Hematopoietic multipotent progenitor cell treated with erythropoietin and hydrocortisone succinate and interleukin-3 and kit ligand, for 8 days (in vitro differentiated cells): ENCODE measurements around the gene PARD3B.

Experiments used
- DNase-seq: peaks from one replicate; pipeline ENCODE4 v3.0.0-alpha.2; 2015

The PARD3B gene

DNA sequence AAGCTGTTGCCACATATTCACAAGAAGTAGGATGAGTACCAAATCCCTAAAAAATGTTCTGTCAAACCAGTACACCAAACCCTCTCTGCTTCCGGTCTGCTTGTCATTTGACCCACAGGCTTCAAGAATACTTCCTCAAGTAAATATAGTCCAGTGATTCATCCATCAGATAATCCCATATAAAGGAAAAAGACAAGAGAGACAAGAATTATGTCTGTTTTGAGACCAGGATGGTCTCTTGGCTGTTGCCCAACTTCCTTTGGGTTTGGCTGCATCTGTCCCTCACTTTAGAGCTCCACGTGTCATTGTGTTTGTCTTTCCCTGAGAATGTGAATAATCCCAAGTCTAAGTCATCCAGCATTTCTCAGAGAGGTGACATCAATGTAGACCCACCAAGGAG is 1045.5 kb downstream of the PARD3B start:
- no peak for DNase-seq

DNA sequence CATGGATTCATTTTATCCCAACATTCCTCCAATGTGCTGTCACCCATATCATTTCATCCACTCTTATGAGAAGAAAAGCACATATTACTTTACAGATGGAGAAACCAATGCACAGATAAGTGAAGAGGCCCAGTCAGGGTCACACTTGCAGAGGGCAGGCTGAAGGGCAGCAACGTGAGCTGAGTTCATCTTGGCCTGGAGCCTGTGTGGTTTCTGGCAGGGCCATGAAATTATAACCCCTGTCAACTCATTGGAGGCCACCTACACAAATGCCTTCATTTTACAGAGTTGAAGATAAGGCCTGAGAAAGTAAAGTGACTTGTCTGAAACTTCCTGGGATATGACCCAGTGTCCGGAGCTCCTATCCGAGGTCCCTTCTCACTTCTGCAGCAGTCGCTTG is 1048.6 kb downstream of the PARD3B start:
- DNase-seq: no peak

DNA sequence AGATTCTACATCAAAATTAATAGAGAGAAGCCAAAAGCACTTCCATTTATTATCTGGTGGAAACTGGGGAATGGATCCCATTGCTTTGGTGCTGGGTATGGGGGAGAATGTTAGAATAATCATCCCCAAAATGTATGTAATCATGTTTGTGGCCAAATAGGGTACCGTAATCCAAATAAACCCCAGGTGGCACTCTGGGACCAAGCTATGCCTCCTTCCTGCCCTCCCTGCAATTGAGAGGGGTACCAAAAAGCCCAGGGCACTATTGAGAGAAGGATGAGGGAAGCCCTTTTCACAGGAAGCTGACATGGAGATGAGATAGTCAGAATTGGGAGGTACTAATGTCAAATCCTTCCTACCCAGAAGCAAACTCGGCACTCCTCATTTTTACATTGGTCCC is 1051.3 kb downstream of the PARD3B start:
- no peak for DNase-seq

DNA sequence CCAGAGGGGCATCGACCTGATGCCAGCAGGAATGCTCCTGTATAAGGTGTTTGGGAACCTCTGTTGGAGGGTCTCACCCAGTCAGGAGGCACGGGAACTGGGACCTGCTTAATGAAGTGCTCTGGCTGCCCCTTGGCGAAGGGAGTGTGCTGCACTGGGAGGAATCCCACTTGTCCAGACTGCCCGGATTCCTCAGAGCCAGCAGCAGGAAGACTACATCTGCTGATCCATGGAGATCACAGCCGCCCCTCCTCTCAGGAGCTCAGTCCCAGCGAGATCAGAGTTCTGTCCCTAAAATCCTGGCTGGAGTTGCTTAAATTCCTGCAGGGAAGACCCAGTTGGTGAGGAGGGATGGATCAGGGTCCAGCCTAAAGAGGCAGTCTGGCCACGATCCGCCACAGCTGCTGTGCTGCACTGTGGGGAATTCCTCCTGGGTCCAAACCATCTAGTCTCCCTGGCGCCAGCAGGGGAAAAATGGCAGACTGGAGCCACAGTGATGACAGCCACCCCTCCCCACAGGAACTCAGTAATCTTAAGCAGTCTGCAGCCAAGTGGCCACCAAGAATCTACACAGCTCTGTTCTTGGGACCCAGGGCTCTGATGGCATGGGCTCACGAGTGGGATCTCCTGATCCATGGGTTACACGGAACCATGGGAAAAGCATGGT is 1060.5 kb downstream of the PARD3B start:
- no peak for DNase-seq

DNA sequence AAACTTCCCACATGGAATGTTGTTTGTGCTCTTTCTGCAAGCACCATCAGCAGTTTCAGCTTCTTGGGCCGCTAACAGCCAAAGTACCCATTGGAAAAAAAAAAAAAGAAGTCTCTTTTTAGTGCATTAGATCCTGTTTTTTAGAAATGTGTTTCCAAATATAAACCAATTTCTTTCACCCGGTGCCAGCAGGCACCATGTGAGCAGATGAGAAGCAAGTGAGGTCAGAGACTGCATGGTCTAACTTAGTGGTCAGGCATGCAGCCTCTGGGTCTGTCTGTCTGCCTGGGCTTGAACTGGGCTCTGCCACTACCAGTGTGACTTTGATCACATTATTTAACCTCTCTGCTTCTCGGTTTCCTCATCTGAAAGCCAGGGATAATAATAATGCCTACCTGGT is 1061.9 kb downstream of the PARD3B start:
- DNase-seq: no peak

DNA sequence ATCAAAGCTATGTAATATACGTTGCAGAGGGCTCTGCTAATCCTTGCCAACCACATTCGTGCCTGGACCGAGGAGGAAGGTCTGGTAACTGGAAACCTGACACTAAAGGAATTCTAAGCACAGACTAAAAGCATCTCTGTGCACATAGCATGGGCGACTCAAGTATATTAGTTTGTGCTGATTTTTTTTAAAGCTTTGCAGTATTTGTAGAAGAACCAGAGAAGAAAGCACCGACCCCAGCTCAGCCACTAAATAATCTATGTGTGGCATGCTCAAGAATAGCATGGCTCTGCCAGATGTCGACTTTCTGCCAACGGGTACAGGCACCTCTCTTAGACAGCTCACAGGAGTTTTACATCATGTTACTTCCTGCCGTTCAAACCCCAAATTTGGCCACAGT is 1063.8 kb downstream of the PARD3B start:
- no peak for DNase-seq

DNA sequence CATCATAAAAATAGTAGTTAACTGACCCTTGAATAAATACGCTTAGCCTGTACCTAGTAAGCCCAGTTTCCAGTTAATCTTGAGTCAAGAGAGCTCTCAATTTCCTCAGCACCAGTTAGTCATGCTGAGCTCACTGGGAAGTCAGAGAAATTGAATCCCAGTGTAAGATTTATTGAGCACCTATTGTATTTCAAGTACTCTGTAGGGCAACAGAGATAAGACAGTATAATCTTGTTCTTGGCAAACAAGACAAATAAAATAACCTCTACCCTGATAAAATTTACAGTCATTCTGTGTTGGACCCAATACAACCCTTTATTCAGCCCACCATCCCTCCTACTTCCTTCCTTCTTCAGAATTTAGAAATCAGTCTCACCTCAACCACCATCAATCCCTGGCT is 1065.2 kb downstream of the PARD3B start:
- DNase-seq: no peak

DNA sequence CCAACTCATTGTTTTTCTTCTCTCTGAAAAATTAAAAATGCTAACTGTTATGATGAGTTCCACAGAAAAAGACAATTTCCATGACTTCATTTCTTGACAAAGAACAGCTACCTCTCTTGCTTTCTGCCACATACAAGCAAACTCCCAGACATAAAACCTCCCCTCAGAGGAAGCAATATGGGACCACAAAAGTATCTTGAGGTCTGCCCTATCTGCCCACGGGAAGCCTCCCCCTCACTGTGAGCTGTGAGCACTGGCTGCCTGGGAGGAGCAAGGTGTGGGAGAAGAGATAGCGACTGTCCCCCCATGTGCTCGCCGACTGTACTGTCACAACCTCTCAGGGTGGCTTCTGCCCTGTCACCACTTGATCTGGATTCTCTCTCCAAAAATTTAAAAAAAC is 1067.4 kb downstream of the PARD3B start:
- DNase-seq: peak; percentile 72

DNA sequence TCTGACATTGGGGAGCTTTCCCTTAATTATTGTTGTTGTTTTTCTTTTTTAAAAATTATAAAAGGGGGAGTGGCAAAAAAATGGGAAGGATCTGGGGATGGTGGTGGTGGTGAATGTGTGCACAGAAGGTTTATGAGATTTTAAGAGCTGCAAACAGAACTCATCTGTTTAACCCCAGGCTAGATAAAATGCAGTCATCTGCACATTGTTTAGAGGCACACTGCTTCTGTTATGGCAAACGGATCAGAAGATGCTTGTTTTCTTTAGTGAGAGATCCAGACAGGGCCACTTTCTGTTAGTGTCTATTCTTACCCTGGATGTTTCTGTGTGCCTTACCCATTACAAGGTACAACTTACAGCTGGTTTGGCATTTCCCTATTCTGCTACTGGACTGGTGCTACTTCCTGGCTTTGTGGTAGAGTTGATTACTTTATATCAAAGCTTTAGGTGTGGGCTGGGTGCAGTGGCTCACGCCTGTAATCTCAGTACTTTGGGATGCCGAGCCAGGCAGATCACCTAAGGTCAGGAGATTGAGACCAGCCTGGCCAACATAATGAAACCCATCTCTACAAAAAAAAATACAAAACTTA is 1068.8 kb downstream of the PARD3B start:
- DNase-seq: no peak

DNA sequence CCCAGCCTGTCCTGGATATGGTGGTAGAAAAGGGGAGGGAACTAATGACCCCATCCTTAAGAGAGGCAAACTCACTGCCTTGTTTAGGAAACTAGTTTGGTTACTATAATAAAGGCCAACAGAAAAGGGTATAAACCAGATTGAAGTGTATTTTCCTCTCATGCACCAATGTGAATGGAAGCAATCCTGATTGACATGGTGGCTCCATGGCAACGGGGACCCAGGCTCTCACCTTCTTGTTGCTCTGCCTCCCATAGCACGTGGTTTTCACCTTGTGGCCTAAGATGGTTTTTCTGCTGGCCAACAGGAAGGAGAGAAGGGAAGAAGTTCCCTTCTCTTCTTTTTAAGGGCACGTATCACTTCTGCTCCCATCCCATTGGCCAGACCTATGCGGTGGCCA is 1069.7 kb downstream of the PARD3B start:
- no peak for DNase-seq

DNA sequence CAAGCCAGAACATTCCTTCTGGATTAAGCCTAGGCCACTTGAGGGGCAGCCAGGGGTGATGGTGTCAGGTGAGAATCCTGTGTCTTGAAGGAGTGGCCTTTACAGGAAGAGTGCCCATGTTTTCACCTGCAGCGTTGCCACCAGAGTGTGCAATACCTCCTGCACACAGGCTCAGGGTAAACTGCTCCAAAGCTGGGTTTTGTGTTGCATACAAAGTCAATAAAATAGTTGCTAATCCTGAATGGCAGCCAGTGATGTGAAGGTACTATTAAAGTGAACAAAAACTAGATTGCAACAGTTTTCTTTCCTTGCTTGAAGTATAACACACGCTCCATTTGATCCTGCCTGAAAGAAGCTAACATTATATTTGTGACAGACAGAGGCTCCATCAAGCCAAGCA is 1072.6 kb downstream of the PARD3B start:
- no peak for DNase-seq

DNA sequence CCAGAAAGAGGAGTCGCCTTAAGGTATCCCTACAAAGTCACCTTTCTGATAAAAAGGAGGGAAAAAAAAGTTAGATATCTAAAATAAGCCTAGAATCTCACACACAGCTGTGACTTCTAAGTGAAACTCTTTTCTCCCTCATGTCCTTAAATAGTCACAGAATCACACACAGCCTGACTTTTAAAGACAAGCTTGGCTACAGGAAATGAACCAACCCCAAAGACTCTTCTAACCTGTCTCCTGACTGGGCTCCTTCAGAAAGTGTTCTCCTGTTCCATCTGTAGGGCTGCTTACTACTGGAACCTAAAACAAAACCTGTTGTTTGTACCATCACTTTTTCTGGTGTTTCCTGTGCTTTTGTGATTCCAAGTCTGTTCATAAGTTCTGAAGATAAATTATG is 1074.3 kb downstream of the PARD3B start:
- no peak for DNase-seq

DNA sequence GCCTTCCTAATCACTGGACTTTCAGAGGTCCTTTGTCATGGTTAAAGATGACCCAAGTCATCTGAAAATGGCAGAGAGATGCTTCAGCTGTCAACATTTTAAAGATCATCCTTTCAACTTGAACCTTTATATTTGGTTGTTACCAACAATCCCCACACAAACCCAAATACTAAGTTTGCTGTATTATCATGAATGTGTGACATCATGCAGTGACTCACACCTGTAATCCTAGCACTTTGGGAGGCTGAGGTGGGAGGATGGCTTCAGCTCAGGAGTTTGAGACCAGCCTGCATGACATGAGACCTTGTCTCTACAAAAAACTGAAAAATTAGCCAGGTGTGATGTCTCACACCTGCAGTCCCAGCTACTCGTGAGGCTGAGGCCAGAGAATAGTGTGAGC is 1081.8 kb downstream of the PARD3B start:
- no peak for DNase-seq

DNA sequence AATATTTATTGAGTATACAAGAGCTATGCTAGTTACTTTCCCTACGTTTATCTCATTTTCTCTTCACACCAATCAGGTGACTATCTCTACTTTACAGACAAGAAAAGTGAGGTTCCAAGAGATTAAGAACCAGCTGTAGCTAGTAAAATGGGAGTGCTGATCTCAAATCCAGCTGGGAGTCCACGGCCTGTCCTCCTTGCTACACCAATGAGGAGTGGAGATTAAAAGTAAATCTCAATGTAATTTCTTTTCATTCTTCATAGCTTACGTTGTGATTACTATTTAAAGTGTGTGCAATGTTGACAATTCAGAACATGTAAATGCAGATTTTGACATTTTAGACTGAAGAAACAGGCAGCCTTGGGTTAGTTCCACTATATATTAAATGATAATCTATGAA is 1083.1 kb downstream of the PARD3B start:
- no peak for DNase-seq

DNA sequence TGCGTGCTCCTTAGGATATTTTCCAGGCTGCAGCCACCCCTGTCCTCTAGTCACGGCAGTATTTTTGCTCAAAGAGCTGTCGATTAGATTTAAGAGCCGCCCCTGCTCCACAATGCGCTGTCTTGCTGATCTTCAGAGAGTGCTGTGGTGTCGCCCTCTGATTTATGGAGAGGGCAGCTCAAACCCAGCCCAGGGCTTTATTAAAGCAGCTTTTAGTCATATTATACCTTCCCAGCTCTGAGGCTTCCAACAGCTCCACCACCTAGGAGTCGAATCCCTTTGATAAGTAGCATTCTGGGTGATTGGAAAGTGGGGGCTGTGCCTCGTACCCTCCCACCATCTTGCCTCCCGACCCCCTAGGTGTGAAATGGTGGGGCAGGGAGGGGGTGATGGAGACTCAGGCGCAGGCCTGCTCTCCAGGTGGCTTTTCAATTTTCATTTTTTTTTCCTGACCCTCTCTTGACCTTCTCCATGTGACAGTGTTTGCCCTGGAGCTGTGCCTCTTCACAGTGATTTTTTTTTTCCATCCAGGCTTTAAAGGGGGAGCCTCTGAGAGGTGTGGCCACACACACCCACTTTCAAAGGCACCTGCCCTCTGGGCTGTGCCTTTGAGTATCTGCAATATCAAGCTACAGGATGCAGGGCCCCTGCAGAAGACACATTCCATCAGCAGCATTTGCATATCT is 1084.0 kb downstream of the PARD3B start:
- no peak for DNase-seq

DNA sequence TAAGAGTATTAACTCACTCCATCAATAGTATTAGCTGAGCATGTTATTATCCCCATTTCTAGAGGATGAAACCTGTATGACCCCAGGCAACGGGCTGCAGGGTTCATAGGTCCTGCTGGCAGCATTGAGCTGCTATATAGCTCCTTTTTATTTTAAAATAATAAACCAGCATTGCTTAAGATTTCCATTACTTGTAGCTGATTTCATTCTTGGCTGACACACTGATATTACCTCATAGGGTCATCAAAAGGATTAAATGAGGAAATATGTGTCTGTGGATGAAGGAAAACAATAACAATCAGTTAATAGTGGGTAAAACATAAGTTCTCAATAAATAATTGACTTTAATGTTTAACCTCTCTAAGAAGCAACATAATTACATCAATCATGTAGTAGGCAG is 1088.7 kb downstream of the PARD3B start:
- DNase-seq: no peak

DNA sequence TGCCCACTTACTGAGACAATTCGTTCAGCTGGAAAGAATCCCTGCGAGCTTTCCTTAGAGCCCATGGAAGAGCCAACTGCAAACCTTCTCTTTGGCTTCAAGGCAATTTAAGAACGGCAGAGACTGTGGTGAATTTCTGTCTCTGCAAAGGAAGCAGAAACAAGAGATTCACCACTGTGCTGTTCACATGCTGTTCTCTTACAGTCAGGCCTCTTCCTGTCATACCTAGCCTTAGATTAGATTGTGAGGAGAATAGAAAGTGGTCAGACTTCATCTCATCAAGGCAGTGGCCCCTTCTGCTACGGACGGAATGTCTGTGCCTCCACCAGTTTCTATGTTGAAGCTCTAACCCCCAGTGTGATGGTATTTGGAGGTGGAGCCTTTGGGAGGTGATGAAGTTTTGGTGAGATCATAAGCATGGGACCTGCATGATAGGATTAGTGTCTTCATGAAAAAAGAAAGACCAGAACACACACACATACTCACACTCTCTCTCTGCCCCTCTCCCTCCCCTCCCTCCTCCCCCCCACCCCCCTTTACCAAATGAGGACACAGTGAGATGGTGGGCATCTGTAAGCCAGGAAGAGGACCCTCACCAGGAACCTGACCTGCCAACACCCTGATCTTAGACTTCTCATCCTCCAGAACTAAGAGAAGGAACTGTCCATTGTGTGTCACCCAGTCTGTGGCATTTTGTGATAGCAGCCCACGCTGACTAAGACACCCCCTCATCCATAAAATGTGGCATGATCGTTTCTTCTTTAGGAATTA is 1091.5 kb downstream of the PARD3B start:
- DNase-seq: no peak

DNA sequence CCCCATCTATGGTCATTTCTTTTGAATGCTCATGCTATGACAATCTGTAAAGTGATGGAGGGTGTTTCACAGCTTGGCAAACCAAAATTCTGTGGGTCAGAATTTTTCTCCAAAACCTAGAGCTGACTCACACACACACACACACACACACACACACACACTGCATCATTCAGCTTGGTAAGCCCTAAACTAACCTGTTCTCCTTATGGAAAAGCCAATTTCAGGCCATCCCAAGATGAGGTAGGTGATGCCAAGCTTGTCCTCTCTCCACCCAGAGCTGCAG is 1092.0 kb downstream of the PARD3B start:
- no peak for DNase-seq

DNA sequence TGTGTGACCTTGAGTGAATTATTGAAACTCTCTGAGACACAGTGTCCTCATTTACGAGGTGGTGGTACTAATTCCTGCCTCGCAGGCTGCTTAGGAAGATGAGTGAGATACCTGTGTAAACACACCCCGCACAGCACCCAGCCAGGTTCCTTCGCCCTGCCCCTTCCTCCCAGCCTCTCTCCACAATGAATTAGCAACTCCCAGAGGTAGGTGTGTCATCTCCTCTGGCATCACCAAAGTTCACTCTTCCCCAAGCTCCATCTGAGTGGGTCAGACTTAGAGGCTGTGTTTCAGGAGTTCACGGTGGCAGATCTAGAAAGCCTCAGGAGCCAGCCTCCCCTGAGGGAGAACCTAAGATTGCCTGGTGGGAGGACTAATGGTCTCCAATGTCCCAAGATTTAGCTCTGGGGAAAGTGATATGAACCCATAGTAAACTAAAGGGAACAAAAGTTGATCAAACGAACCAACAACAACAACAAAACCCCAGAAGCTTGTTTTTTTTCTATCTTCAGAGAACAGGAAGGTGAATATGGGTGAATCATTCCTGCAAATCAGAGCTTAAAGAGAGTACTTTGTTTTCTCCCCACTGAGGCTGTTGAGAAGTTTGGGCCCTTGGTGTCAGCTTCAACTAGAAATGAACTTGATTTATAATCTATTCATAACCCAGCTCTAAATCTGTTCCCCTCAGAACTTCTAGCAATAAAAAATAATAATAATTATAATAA is 1092.7 kb downstream of the PARD3B start:
- no peak for DNase-seq

DNA sequence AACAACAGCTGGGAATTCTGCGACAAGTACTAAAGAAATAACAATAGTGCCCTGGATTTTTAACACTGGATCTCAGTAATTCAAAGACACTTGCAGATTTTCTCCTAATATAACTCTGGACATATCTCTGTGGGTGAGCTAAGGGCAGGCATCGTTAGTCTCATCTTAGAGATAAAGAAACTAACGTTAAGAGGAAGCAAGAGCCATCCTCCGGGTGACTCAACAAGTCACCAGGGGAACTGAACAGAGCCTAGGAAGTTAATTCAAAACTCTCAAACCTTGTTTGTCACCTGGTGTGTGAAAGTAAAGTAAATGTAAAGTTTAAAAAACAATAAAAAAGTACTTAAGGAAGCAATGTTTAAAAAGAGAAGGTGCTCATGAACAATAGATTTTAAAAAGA is 1095.4 kb downstream of the PARD3B start:
- no peak for DNase-seq

DNA sequence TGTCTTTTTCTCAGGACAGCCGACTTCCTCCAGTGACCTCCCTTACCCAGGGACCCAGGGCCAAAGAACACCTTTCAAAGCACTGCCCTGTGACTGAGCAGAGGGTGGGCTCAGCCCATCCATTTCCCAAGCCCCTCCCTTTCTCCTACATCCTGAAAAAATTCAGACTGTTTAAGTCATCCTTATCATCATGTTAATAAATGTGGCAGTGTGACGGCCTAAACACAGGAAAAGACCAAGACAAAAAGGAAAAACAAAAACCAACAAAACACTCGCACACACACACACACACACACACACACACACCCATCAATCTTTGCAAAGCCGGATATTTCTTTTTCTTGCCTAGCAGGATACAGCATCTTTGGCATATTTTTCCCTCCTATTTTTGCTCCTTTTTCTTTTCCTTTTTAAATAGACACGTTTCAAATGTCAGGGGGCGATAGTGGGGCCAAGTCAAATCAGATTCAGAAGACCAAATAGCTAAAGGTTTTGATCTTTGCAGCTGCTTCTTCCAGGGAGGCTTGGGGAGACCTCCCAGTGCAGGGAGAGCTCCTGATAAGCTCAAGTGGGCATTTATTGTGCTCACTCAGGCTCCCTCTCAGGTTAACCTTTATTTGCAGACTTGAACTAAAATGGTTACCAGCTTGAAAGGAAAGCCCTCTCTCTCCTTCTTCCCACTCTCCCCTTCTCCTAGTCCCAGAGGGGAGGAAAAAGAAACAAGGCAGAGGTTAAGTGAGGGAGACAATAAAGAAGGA is 1097.5 kb downstream of the PARD3B start:
- DNase-seq: no peak

DNA sequence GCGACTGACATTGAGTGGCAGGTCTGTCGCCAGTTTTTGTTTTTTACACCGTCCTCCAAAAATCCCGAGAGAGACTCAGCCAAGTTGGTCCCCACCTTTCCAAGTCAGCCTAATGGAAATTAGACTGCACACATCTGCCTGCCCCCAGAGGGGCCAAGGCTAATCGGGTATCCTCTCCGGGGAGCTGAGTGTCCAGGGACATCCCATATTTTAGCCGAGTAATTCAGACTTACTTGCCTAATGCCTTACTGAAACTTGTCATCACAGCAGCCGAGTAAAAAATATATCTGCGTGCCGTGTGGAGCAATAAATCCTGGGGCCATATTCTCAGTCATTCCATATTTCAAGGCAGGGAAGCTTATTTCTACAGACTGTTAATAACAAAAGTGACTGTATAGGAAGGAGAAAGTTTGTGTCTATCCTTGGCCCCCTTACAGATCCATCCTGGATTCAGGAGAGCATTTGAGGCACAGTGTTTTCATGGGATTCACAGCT is 1098.2 kb downstream of the PARD3B start:
- no peak for DNase-seq
